ENCODE data around the gene MON2. TPM values are rescaled to one million over a fixed set of nuclear protein-coding genes. Genes with fewer than 3 reads are reported as not detected.

Gene MON2
- total and polyA plus RNA-seq, 2 of the 13 experiments (the other 11 are each of a cell fraction or from before 2014, with no cell fraction given) = 10.5 to 24.8 TPM

- TF ChIP-seq ZNF136 (CRISPR knock-in tag; IDR thresholded peaks at IDR 0.05; ENCODE audit: low read depth) (no peak), ATF1 (CRISPR knock-in tag; IDR thresholded peaks at IDR 0.05) (no peak), ATF5 (CRISPR knock-in tag; IDR thresholded peaks at IDR 0.05; ENCODE audit: low read depth) (no peak), KLF9 (CRISPR knock-in tag; IDR thresholded peaks at IDR 0.05; ENCODE audit: low read depth) (no peak), EHMT2 (IDR thresholded peaks at IDR 0.05; ENCODE audit: borderline replicate concordance, low read depth, low read length) (peak; percentile 71; the same call in 1 of the 2 replicates), ELF4 (CRISPR knock-in tag; IDR thresholded peaks at IDR 0.05; ENCODE audit: borderline replicate concordance) (no peak), ZMYM2 (CRISPR knock-in tag; IDR thresholded peaks at IDR 0.05) (no peak), SRSF9 (IDR thresholded peaks at IDR 0.05; ENCODE audit: borderline replicate concordance, insufficient read depth, low read depth, low read length, poor library complexity, severe bottlenecking) (no peak), SRF (IDR thresholded peaks at IDR 0.05; ENCODE audit: low read depth, low read length) (0 out of 2 replicates have a peak, but pooled peaks have one; percentile 21), NCOA2 (CRISPR knock-in tag; IDR thresholded peaks at IDR 0.05) (0 out of 2 replicates have a peak, but pooled peaks have one; percentile 17), ZNF230 (CRISPR knock-in tag; IDR thresholded peaks at IDR 0.05) (no peak), HOXA5 (CRISPR knock-in tag; IDR thresholded peaks at IDR 0.05) (no peak), TCF12 (IDR thresholded peaks at IDR 0.05) (no peak), TCF12 (CRISPR knock-in tag; IDR thresholded peaks at IDR 0.05) (no peak), ZSCAN30 (CRISPR knock-in tag; IDR thresholded peaks at IDR 0.05) (no peak), ARID5B (CRISPR knock-in tag; IDR thresholded peaks at IDR 0.05) (peak; percentile 37; the same call in 1 of the 2 replicates), EP300 (IDR thresholded peaks at IDR 0.05; ENCODE audit: low read depth in 2 of 2, low read length in 2 of 2) (no peak), EP300 (CRISPR knock-in tag; IDR thresholded peaks at IDR 0.05; ENCODE audit: borderline replicate concordance) (no peak), MIXL1 (CRISPR knock-in tag; IDR thresholded peaks at IDR 0.05) (peak; percentile 36; the same call in 1 of the 2 replicates), NFYC (CRISPR knock-in tag; IDR thresholded peaks at IDR 0.05) (no peak)
- TF ChIP-seq, protein P1, sequence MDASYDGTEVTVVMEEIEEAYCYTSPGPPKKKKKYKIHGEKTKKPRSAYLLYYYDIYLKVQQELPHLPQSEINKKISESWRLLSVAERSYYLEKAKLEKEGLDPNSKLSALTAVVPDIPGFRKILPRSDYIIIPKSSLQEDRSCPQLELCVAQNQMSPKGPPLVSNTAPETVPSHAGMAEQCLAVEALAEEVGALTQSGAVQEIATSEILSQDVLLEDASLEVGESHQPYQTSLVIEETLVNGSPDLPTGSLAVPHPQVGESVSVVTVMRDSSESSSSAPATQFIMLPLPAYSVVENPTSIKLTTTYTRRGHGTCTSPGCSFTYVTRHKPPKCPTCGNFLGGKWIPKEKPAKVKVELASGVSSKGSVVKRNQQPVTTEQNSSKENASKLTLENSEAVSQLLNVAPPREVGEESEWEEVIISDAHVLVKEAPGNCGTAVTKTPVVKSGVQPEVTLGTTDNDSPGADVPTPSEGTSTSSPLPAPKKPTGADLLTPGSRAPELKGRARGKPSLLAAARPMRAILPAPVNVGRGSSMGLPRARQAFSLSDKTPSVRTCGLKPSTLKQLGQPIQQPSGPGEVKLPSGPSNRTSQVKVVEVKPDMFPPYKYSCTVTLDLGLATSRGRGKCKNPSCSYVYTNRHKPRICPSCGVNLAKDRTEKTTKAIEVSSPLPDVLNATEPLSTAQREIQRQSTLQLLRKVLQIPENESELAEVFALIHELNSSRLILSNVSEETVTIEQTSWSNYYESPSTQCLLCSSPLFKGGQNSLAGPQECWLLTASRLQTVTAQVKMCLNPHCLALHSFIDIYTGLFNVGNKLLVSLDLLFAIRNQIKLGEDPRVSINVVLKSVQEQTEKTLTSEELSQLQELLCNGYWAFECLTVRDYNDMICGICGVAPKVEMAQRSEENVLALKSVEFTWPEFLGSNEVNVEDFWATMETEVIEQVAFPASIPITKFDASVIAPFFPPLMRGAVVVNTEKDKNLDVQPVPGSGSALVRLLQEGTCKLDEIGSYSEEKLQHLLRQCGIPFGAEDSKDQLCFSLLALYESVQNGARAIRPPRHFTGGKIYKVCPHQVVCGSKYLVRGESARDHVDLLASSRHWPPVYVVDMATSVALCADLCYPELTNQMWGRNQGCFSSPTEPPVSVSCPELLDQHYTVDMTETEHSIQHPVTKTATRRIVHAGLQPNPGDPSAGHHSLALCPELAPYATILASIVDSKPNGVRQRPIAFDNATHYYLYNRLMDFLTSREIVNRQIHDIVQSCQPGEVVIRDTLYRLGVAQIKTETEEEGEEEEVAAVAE (CRISPR knock-in tag; IDR thresholded peaks at IDR 0.05; ENCODE audit: borderline replicate concordance) = no peak
- TF ChIP-seq, protein P2, sequence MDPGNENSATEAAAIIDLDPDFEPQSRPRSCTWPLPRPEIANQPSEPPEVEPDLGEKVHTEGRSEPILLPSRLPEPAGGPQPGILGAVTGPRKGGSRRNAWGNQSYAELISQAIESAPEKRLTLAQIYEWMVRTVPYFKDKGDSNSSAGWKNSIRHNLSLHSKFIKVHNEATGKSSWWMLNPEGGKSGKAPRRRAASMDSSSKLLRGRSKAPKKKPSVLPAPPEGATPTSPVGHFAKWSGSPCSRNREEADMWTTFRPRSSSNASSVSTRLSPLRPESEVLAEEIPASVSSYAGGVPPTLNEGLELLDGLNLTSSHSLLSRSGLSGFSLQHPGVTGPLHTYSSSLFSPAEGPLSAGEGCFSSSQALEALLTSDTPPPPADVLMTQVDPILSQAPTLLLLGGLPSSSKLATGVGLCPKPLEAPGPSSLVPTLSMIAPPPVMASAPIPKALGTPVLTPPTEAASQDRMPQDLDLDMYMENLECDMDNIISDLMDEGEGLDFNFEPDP (CRISPR knock-in tag; conservative IDR thresholded peaks at IDR 0.05) = no peak
Measured at GRCh38 chr12:62635649-62636048, 169.0 kb downstream of the MON2 start (continued).
